Activated naive CD8-positive, alpha-beta T cell treated with anti-CD3 and anti-CD28 coated beads, Interleukin-2, amount 50 U/mL, for 24 hours (primary cell): ENCODE results near the gene DPEP3.

Source experiments
- ATAC-seq: fragments of 150-1000 bp; cut with Tn5 transposase; one replicate; pipeline ENCODE4 v1.10.0; 2021
- DNase-seq: peaks from one replicate; pipeline ENCODE4 v3.0.0; 2021
- H3K27ac Mint-ChIP-seq: one replicate; pipeline ENCODE4 v1.8.0; 2021; ENCODE audit warnings: mild to moderate bottlenecking, mixed read lengths
- H3K27me3 Mint-ChIP-seq: one replicate; pipeline ENCODE4 v1.8.0; 2021; ENCODE audit warnings: mixed read lengths
- H3K36me3 Mint-ChIP-seq: one replicate; pipeline ENCODE4 v1.8.0; 2021; ENCODE audit warnings: low read depth, mixed read lengths
- H3K4me1 Mint-ChIP-seq: one replicate; pipeline ENCODE4 v1.8.0; 2021; ENCODE audit warnings: mixed read lengths
- H3K4me3 Mint-ChIP-seq: one replicate; pipeline ENCODE4 v1.8.0; 2021; ENCODE audit warnings: mild to moderate bottlenecking, moderate library complexity, mixed read lengths
- H3K9me3 Mint-ChIP-seq: one replicate; pipeline ENCODE4 v1.8.0; 2021; ENCODE audit warnings: mixed read lengths

DPEP3 gene

DNA sequence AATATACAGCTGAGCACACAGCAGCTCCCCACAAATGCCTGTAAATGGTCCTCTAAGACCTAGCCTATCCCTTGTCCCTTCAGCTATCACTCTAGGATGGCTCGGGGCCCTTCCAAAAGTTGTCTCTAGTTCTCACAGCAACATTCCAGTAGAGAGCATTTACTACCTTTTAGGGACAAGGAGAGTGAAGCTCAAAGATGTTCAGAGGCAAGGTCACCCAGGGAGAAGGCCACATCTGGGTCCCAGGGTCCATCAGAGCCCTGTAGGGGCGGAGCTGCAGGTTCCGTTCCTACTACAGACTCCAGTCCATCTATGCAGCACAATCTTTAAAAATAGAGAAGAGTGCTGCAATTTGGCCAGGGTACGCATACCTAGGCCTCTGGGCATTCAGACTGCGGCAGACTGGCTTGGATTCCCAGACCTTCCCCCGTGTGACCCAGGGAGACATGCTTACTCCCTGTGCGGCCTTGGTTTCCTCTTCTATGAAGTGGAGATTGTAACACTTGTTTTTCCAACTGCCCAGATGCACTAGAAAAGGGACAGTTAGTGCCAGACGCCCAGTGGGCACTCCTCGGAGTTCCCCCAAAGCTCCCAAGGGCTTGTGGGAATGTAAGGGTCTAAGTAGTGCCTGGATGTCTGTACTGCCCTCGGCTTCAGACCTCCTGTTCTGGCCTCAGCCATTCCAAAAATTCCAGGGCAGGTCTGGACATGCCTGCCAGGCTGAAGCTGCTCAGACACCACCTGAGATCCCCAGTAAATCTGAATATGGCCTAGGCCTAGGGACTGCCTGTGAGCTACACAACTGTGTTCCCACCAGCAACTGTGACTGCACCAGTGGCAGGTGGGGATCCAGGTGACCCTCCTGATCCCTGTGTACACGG, 14.4 kb downstream of the DPEP3 start:
- Mint-ChIP-seq H3K27ac (no peak overlapping the region), H3K4me1 (peaks cover 20% of the 10 kb centered on the region), H3K36me3 (peaks cover 8% of the 10 kb centered on the region), H3K27me3 (no peaks in the 10 kb centered on the region), H3K4me3 (no peak overlapping the region), H3K9me3 (no peaks in the 10 kb centered on the region)
- no peak for ATAC-seq
- no peak for DNase-seq

DNA sequence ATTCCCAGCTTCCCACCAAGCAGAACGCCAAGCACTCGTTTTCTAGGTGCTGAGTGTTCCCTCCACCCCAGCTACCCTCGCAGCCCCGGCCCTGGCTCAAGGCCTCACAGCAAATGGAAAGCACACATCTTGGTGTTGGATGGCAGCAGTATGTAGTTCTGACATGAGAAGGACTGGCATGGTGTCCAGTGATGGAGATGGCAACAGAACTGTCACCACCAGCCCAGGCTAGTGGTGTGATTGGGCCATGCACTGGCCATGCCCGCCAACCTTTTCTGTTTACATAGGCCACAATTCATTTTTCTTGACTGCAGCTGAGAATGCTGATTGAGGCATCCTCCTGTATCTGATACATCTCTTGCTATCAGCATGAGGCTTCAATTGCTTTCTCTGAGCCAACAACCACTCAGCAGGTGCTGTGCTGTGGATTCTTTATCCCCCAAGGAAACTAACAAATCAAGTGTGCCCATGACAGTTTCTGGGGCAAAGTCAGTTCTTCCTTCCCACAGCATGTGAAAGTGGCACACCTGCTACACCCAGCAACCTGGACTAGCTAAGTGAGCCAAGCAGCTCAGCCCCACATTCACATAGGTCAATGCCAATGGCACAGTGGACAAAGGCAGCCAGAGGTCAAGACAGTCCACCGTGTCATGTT, 15.7 kb downstream of the DPEP3 start:
- Mint-ChIP-seq H3K27ac (no peak overlapping the region), H3K4me3 (no peak overlapping the region), H3K9me3 (no peaks in the 10 kb centered on the region), H3K36me3 (peaks cover 9% of the 10 kb centered on the region), H3K27me3 (no peaks in the 10 kb centered on the region), H3K4me1 (peaks cover 18% of the 10 kb centered on the region)
- DNase-seq (no peak), ATAC-seq (no peak)

DNA sequence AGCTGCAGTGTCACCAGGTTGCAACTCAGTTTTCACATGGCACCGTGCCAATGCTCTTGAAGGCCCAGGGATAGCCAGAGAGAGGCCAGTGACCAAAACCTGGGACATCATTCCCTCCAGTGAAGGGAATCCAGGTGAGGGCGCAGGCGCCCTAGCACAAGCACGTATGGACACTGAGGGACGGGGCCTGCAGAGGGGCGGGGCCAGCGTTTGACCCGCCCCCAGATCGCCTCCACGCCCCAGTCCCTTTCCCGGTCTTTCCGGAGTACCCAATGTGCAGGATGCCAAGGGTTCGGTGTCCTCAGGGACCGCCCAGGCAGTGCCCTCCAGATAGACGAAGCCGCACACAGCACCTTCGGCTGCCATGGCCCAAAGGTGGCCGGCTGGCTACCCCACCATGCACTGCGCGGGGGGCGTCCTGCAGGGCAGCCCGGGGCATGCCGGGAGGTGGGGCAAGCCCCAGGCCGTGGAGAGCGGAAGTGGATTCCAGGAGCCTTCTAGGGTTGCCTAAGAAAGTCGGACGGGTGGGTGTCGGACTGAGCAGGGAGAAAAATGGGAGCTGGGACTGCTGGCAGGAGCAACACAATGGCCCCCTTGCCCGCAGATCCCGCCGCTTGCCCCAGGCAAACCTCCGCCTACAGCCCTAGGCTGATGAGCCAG, 16.5 kb downstream of the DPEP3 start:
- peaks cover 9% of the 10 kb centered on the region for H3K36me3 Mint-ChIP-seq

DNA sequence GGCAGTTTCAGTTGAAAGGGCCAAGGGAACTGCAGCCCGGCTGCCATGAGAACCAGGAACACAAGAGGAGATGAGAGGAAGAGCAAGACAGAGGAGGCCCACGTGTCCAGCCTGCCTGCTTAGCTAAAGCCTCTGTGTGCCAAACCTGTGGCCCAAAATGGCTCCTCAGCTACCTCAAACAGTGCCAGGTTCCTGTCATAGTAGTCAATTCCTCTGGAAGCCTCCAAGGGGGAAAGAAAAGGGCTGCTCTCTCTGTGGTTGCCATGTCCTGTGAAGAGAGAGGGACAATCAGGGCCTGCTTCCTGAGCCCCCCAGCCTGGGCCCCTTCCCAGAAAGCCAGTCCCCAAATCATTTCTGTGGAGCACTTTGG, 17.0 kb downstream of the DPEP3 start:
- Mint-ChIP-seq H3K27me3 (no peaks in the 10 kb centered on the region), H3K9me3 (no peaks in the 10 kb centered on the region), H3K27ac (no peak overlapping the region), H3K4me3 (no peak overlapping the region), H3K4me1 (peaks cover 11% of the 10 kb centered on the region), H3K36me3 (peaks cover 10% of the 10 kb centered on the region)
- ATAC-seq (no peak), DNase-seq (no peak)

More for the DNA sequence above, 16.5 kb downstream of the DPEP3 start:
- Mint-ChIP-seq H3K4me3 (no peak overlapping the region), H3K4me1 (peaks cover 13% of the 10 kb centered on the region), H3K27me3 (no peaks in the 10 kb centered on the region), H3K27ac (no peak overlapping the region), H3K9me3 (no peaks in the 10 kb centered on the region)
- ATAC-seq: no peak
- no peak for DNase-seq

DNA sequence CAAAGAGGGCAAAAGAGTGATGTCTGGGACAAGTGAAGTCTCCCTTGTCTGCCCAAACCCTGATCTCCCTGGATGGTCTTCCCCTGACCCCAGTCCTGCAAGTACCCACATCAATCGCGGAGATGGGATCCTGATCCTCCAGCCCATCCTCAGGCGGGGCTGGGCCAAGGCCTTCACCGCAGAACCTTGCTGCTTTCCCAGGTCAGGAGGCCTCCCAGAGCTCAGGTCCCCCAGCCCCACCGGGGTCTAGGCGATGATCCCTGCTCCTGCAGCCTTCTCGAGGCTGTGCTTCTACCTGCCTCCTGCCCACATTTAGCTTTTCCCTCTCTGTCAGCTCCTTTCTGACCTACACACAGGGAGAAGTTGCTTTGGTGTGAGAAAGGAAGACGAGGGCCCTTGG, 18.2 kb downstream of the DPEP3 start:
- Mint-ChIP-seq H3K4me3 (no peak overlapping the region), H3K36me3 (peaks cover 11% of the 10 kb centered on the region), H3K9me3 (no peaks in the 10 kb centered on the region), H3K27ac (no peak overlapping the region), H3K27me3 (no peaks in the 10 kb centered on the region), H3K4me1 (peaks cover 8% of the 10 kb centered on the region)
- DNase-seq (no peak), ATAC-seq (no peak)

DNA sequence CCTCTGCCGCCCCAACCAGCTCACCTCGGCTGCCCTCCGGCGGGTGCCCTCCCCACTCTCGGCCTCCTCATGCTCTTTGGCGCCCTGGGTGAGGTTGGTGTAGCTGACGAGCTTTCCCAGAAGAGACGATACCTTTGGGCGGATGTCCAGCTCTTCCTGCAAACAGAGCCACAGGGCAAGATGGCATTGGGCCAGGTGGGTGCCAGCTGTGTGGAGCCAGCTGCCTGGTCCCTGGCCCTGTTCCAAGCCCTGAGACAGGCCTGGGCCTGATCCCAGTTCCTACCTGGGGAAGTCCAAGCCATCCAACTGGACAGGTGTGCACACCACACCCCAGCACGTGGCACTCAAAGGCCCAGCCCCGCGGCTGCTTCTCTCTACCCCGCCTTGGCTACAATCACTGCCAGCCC, 18.7 kb downstream of the DPEP3 start:
- Mint-ChIP-seq H3K36me3 (peaks cover 11% of the 10 kb centered on the region), H3K4me3 (no peak overlapping the region), H3K27ac (no peak overlapping the region), H3K4me1 (peaks cover 4% of the 10 kb centered on the region), H3K27me3 (no peaks in the 10 kb centered on the region), H3K9me3 (no peaks in the 10 kb centered on the region)
- no peak for DNase-seq
- peak; percentile 18 for ATAC-seq

DNA sequence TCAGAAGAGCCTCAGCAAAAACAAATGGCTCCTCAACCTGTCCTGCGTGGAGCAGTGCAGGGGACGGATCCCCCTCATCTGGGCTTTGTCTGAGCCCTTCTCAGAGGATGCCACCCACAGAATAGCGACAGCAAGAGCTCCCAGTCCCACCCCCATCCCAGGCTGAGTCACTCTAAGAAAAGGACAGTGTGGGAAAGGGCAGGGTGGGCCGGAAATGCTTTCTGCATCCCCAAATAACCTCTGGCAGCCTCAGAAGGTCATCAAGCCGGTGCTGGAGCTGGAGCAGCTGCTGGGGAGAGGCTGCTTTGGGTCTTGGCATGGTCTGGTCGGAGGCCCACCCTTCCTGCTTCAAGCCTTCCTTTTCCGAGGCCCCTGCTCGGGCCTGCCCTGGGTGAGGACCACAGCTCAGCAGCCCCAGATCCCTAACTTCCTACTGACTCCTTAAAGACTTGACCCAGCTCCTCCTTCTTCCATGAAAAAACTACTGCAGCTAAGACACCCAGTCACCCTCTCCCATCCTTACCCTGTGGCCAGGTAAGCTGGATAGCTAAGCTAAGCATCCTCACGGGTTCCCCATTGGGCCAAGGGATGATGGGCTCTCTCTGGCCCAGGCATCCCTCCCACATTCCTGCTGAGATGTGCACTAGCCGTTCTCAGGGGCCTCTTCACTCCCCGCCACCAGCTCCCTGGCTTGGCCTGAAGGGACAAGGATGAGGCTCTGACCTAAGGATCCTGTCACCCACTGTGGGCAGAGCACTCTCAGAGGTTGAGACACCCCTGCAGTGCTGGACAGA, 20.6 kb downstream of the DPEP3 start:
- H3K36me3 Mint-ChIP-seq: peaks cover 11% of the 10 kb centered on the region
- no peaks in the 10 kb centered on the region for H3K9me3 Mint-ChIP-seq
- ATAC-seq: no peak
- no peak for DNase-seq
- no peak overlapping the region for H3K27ac Mint-ChIP-seq
- H3K4me1 Mint-ChIP-seq: no peaks in the 10 kb centered on the region
- H3K27me3 Mint-ChIP-seq: no peaks in the 10 kb centered on the region
- no peak overlapping the region for H3K4me3 Mint-ChIP-seq

DNA sequence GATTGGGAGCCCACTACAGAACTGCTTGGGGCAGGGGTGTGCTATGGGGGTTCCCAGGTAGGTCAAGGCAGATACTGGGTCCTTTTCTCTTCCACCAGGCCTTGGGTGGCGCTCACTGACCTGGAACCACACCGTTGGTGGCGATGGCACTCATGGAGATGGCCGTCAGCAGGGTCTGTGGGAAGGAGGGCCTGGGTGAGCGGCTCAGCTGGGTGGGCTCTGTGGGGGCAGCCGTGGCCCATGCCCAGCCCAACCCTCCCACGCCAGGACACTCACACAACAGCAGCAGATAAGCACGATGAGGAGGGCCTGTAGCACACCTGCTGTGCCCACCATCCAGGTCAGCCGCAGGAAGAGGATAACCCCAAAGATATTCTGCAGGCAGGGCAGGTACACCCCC, 22.7 kb downstream of the DPEP3 start:
- H3K27ac Mint-ChIP-seq: no peak overlapping the region
- H3K9me3 Mint-ChIP-seq: no peaks in the 10 kb centered on the region
- no peaks in the 10 kb centered on the region for H3K4me1 Mint-ChIP-seq
- no peaks in the 10 kb centered on the region for H3K27me3 Mint-ChIP-seq
- no peak overlapping the region for H3K4me3 Mint-ChIP-seq
- DNase-seq (no peak), ATAC-seq (no peak)
- peaks cover 9% of the 10 kb centered on the region for H3K36me3 Mint-ChIP-seq

DNA sequence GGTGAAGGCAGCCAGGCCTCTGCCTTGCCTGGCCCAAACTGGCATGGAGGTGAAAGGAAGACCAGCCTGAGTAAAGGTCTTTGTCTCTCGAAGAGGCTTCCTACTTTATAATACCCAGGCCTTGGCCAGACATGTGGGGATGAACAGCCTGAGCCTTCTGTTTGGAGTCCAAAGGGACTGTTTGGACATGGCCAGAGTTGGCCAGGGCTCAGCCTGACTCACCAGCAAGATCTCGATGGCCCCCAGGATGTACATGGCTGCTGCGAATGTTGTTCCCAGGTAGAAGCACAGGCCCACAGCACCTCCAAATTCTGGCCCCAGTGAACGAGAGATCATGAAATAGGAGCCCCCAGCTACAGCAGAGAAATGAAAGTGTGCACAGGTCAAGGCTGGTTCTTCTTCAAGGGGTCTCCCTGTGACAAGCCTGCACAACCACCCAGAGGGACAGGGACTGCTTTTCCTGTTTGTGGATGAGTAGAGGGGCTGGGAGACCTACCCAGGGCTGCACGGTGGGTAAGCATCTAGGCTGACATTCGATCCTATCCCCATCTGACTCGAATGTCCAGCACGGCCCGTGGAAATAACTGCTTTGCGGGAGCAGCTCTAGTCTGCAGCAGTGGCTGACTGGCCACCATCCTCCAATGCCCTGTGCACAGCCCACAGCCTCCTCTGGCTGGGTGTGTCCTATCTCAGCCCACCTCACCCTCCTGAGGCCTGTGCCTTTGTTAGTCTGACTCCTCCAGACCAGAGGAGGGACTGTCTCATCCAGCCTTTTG, 25.7 kb downstream of the DPEP3 start:
- Mint-ChIP-seq H3K4me1 (no peaks in the 10 kb centered on the region), H3K4me3 (no peak overlapping the region), H3K9me3 (no peaks in the 10 kb centered on the region), H3K27me3 (no peaks in the 10 kb centered on the region), H3K27ac (no peak overlapping the region), H3K36me3 (peaks cover 2% of the 10 kb centered on the region)
- no peak for ATAC-seq
- no peak for DNase-seq

DNA sequence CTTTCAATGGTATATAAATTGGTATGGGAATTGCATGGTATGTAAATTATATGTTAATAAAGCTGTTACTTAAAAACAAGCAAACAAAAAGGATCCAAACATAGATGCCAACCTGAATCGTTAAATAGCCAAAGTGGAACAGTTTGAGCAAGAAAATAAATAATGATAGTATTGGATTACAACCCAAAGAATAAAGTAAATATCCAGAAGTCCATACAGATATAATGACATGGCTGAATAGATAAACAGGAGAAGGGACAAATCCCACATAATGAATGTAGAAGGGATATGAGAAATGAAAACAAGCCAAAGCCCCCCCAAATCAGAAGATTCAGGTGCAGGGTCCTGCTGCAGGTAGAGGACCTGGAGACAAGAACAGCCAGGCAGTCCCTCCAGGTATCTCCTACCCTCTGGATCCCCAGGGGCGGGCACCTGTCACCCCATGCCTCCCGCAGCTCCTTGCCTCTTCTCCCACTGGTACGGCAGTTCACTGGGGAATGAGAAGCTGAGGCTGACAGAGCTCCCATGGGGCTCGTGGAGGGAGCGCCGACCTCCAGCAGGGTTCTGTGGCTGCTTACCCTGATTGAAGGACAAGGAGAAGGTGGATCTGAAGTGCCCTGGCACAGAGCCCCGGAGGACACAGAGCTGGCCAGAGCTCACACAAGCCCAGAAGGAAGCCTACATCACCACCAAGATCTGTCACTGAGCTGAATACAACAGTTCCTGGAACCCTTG, 26.5 kb downstream of the DPEP3 start:
- no peak overlapping the region for H3K4me3 Mint-ChIP-seq
- H3K27me3 Mint-ChIP-seq: no peaks in the 10 kb centered on the region
- no peaks in the 10 kb centered on the region for H3K4me1 Mint-ChIP-seq
- ATAC-seq (no peak), DNase-seq (no peak)
- no peaks in the 10 kb centered on the region for H3K9me3 Mint-ChIP-seq
- H3K27ac Mint-ChIP-seq: no peak overlapping the region
- H3K36me3 Mint-ChIP-seq: peaks cover 2% of the 10 kb centered on the region

DNA sequence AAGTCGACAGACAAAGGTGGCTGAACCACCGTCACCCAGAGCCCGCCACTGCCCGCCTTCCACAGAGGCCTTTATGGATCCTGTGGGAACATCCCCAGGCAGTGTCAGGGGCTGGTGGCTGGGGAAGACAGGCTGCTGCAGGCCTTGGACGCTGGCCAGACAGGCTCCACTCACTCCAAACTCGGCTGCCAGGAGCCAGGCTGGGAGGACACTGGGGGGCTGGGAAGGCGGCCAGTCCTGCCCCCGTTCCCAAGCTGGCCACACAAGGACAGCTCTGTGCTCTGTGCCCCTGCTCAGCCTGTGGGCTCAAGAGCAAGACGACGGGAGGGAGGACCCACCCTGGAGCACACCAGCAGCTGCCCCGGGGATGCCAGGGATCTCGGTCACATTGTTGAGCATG, 28.8 kb downstream of the DPEP3 start:
- DNase-seq: no peak
- no peaks in the 10 kb centered on the region for H3K4me1 Mint-ChIP-seq
- H3K36me3 Mint-ChIP-seq: no peaks in the 10 kb centered on the region
- no peak overlapping the region for H3K27ac Mint-ChIP-seq
- no peak for ATAC-seq
- no peaks in the 10 kb centered on the region for H3K9me3 Mint-ChIP-seq
- H3K4me3 Mint-ChIP-seq: no peak overlapping the region
- H3K27me3 Mint-ChIP-seq: no peaks in the 10 kb centered on the region

DNA sequence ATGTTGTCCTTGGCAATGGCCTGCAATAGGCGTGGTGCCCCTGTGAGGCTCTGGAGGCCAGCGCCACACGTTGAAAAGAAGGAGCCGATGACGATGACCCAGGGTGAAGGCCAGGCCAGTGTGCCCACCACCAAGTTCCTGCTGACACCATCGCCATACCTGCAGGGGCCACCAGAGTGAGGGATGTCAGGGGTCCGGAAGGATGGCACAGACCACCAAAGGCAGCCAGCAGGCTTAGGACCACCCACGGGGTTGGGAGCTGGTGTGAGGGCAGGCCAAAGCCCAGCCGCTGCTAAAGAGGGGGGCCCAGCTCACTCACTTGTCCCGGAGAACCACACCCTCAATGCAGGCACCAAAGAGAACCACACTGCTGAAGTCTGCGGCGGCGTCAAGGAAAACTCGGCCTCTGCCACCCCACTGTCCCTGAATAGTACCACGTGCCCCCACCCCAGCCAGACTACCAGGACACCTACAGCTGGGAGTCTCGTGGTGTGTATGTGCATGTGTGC, 29.9 kb downstream of the DPEP3 start:
- ATAC-seq (no peak), DNase-seq (no peak)
- Mint-ChIP-seq H3K9me3 (no peaks in the 10 kb centered on the region), H3K27me3 (no peaks in the 10 kb centered on the region), H3K36me3 (no peaks in the 10 kb centered on the region), H3K4me3 (no peak overlapping the region), H3K27ac (no peak overlapping the region), H3K4me1 (no peaks in the 10 kb centered on the region)

DNA sequence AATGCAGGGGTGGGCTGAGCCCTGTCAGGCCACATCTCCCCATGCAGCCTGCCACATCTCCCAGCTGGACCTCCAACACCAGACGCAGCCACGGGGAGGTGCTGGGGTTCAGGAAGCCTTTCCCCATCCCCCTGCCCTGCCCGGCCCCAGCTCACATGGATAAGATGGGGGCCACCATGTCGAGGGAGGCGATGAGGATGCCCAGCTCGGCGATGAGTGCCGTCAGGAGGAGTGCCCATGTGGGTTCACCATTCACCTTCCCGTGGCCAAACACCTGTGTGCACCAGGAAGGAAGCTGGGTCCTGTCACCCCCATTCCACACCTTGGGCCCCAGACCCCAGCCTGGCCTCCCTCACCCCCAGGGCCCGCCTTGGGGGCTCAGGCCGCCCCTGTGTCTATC, 30.7 kb downstream of the DPEP3 start:
- no peaks in the 10 kb centered on the region for H3K9me3 Mint-ChIP-seq
- no peak for DNase-seq
- ATAC-seq: no peak
- H3K4me3 Mint-ChIP-seq: no peak overlapping the region
- H3K27me3 Mint-ChIP-seq: no peaks in the 10 kb centered on the region
- no peak overlapping the region for H3K27ac Mint-ChIP-seq
- no peaks in the 10 kb centered on the region for H3K4me1 Mint-ChIP-seq
- no peaks in the 10 kb centered on the region for H3K36me3 Mint-ChIP-seq
